ENCODE data around the gene CHGA. TPM values are rescaled to one million over a fixed set of nuclear protein-coding genes. Genes with fewer than 3 reads are reported as not detected.

The CHGA gene, protein sequence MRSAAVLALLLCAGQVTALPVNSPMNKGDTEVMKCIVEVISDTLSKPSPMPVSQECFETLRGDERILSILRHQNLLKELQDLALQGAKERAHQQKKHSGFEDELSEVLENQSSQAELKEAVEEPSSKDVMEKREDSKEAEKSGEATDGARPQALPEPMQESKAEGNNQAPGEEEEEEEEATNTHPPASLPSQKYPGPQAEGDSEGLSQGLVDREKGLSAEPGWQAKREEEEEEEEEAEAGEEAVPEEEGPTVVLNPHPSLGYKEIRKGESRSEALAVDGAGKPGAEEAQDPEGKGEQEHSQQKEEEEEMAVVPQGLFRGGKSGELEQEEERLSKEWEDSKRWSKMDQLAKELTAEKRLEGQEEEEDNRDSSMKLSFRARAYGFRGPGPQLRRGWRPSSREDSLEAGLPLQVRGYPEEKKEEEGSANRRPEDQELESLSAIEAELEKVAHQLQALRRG
- total RNA-seq (ENCODE audit: low replicate concordance), result 0.18 TPM in 1 of 2 replicates, not detected in the other

DNA sequence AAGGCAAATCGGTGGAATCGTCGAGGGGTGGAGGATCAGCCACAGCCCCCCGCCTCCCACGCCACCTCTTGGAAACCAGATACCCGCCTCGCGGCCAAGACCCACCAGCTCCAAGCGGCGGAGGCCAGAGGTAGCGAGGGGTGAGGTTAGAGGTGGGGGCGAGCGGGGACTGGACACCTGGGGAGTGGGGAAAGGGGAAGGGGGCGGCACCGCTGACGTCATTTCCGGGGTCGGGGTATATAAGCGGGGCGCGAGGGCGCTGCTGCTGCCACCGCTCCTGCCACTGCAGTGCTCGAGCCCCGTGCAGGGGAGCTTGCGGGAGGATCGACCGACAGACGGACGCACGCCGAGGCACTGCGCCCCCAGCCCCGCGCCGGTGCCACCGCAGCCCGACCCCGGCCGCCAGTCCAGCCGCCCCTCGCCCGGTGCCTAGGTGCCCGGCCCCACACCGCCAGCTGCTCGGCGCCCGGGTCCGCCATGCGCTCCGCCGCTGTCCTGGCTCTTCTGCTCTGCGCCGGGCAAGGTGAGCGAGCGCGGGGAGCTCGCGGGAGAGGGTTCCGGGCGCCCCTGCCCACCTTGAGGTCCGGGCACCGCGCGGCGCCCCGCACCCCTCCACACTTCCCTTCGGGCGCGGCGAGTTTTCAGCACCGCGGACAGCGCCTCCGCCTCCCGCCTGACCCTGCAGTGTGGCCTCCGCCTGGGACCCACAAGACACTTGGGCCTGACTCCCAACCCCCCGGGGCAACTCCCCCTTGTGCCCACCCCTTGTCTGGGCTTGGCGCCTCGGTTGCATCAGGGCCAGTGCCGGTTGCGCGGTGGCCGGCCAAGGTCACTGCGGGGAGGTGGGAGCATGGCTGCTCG, at the start of gene CHGA:
Gene CHGA (plus strand): TSS at position 268 of the 861 bp plus-strand sequence. CDS start 210 bp downstream, at position 478.
- H3K4me3 ChIP-seq (ENCODE audit: low read depth, low read length), result no peak within 1 kb of the TSS
- DNase-seq (ENCODE audit: low read depth), result peak; percentile 29
- TF ChIP-seq, protein P1, sequence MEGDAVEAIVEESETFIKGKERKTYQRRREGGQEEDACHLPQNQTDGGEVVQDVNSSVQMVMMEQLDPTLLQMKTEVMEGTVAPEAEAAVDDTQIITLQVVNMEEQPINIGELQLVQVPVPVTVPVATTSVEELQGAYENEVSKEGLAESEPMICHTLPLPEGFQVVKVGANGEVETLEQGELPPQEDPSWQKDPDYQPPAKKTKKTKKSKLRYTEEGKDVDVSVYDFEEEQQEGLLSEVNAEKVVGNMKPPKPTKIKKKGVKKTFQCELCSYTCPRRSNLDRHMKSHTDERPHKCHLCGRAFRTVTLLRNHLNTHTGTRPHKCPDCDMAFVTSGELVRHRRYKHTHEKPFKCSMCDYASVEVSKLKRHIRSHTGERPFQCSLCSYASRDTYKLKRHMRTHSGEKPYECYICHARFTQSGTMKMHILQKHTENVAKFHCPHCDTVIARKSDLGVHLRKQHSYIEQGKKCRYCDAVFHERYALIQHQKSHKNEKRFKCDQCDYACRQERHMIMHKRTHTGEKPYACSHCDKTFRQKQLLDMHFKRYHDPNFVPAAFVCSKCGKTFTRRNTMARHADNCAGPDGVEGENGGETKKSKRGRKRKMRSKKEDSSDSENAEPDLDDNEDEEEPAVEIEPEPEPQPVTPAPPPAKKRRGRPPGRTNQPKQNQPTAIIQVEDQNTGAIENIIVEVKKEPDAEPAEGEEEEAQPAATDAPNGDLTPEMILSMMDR (IDR thresholded peaks at IDR 0.05; ENCODE audit: insufficient read depth, low read length), result no peak

DNA sequence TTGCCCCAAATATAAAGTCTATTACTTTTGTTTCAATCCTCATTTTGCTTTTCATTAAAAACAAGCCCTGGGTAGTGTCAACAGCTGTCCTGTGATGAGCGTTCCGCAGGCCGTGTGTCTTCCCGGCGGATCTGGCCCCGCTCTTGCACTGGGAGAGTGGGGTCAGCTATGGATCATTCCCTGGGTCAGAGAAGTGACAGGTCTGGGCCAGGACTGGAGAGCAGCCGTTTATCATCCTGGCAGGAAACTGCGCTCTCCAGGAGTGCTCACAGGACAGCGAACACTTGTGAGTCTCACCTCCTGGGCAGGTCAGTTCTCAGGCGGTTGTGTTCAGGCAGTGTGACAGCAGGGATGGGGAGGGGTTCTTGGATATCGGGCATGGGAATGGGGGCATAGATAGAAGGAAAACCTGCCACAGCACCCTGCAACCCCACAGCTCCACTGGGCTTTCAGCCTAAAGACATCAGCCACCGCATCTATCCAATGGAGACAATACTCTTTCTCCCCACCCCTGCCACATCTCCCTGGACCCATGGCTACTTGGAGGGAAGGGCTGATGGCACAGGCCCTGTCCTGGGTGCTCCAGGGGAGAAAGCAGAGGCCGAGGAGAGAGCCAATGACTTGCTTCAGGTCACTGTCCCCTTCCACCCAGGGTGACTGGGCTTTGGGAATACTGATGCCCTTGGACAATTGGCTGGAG, 47.8 kb upstream of the CHGA start:
- H3K4me3 ChIP-seq (ENCODE audit: low read depth, low read length), result no peak overlapping the region
- no peak for DNase-seq (ENCODE audit: low read depth)
- TF ChIP-seq, protein P1 (IDR thresholded peaks at IDR 0.05; ENCODE audit: insufficient read depth, low read length), result no peak

DNA sequence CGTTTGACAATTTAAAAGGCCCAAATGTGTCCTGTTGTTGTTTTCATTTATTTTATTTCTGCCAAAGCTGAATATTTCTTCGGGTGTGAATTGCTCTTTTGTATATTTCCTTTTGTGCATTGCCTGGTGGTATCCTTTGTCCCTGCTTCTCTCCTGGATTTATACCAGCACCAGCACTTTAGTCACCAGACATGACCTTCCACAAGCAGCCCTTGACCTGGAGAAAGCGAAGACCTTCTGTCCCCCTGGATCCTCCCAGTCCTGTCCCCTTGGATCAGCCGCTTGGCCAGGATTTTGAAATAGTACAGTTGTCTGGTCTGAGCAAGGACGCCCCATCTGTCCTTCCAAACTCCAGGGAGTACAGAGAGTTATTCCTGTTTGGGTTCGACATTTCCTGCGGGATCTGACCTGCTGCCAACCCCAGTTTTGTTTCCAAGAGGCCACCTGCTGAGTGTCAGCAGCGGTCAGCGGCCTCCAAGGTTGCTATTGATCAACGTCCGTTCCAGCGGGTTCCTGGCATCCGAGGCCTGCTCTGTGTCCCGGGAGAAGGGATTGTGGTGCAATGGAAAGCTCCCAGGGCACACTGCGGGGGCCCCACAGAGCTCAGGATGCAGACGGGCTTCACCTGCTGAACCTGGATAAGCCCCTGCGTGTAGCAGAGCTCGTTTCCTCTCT, 45.1 kb upstream of the CHGA start:
- TF ChIP-seq, protein P1 (IDR thresholded peaks at IDR 0.05; ENCODE audit: insufficient read depth, low read length), result no peak
- peak; percentile 23 for DNase-seq (ENCODE audit: low read depth)
- H3K4me3 ChIP-seq (ENCODE audit: low read depth, low read length), result no peak overlapping the region

DNA sequence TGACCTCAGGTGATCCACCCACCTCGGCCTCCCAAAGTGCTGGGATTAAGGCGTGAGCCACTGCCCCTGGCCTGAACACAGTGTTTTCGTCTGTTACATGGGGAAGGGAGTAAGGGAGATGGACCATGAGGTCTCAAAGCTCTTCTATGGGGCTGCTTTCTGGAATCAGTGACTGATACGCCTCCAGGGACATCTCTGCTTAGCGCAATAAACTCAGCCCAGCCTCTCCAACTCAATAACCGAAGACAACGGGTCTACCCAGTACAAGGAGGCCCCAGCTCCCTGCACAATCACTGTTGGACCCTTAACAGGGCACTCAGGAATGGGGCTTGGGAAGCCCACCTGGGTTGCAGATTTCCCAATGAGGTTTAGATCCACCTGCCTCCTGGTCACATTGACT, 42.6 kb upstream of the CHGA start:
- TF ChIP-seq, protein P1 (IDR thresholded peaks at IDR 0.05; ENCODE audit: insufficient read depth, low read length), result no peak
- no peak for DNase-seq (ENCODE audit: low read depth)

DNA sequence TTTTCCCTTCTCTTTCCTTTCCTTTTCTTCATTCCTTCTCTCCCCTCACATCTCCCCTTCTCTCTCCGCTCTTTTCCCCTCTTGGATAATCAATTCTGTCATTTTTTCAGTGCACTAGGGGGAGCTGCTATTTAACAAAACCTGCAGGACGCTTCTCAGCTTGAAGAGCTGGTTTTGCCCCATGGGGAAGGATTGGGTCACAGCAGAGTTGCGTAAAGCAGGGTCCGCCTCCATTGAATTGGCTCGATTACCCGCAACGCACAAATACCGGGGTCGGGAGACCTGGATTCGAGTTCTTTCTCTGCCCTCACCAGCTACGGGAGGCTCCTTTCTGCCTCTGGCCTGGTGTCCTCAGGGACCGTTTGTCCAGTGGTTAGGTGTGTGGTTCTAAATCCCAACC, 42.1 kb upstream of the CHGA start:
- DNase-seq (ENCODE audit: low read depth), result peak; percentile 53
- H3K4me3 ChIP-seq (ENCODE audit: low read depth, low read length), result no peak overlapping the region
- TF ChIP-seq, protein P1 (IDR thresholded peaks at IDR 0.05; ENCODE audit: insufficient read depth, low read length), result peak; percentile 39

More for the DNA sequence above, 42.6 kb upstream of the CHGA start:
- H3K4me3 ChIP-seq (ENCODE audit: low read depth, low read length), result no peak overlapping the region

DNA sequence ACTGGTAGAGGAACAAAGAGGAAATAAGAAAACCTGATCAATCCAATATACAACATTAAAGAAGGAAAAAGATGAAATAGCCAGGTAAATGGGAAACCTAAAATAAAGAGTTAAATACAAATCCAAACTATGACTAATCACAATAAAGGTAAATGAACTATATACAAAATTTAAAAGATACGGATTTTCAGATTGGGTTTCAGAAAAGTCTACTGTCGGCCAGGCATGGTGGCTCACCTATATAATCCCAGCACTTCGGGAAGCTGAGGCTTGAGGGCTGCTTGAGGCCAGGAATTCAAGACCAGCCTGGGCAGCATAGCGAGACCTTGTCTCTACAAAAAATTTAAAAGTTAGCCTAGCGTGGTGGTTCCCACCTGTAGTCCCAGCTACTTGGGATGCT, 39.9 kb upstream of the CHGA start:
- TF ChIP-seq, protein P1 (IDR thresholded peaks at IDR 0.05; ENCODE audit: insufficient read depth, low read length), result no peak
- DNase-seq (ENCODE audit: low read depth), result no peak

More for the DNA sequence above, 39.9 kb upstream of the CHGA start:
- H3K4me3 ChIP-seq (ENCODE audit: low read depth, low read length), result no peak overlapping the region

Data from fibroblast of the aortic adventitia (primary cell).